HepG2 (cell line): ENCODE results near the gene SPAG9. TPM values are rescaled to one million over a fixed set of nuclear protein-coding genes. Genes with fewer than 3 reads are reported as not detected.

Experiments
- CENPT ChIP-seq: sonication (generic); formaldehyde crosslinking; IDR thresholded peaks from 2 replicates; pipeline ENCODE4 v1.8.0; 2022; ENCODE audit warnings: low read depth, mild to moderate bottlenecking, moderate library complexity, missing genetic modification reagents
- ELF1 ChIP-seq: sonication (generic); formaldehyde crosslinking; IDR thresholded peaks from 2 replicates; pipeline ENCODE4 v1.4.0; 2020; ENCODE audit warnings: missing genetic modification reagents
- FOXK1 ChIP-seq: sonication (generic); formaldehyde crosslinking; IDR thresholded peaks from 2 replicates; pipeline ENCODE4 v1.4.0; 2020; ENCODE audit warnings: low read depth, missing genetic modification reagents, borderline replicate concordance
- HDAC6 ChIP-seq: fragments of 200-600 bp; sonication (generic); IDR thresholded peaks from 2 replicates; pipeline ENCODE4 v1.7.0; 2017; ENCODE audit warnings: mild to moderate bottlenecking, antibody characterized with exemption, low read length, low read depth
- KLF11 ChIP-seq: IDR thresholded peaks from 2 replicates; pipeline ENCODE4 v1.6.1; 2016; ENCODE audit warnings: missing compliant biosample characterization
- MIER3 ChIP-seq: IDR thresholded peaks from 2 replicates; pipeline ENCODE4 v1.6.1; 2016; ENCODE audit warnings: missing compliant biosample characterization, borderline replicate concordance
- ONECUT2 ChIP-seq: sonication (generic); formaldehyde crosslinking; IDR thresholded peaks from 2 replicates; pipeline ENCODE4 v1.4.0; 2020; ENCODE audit warnings: missing genetic modification reagents
- SATB2 ChIP-seq: sonication (generic); formaldehyde crosslinking; IDR thresholded peaks from 2 replicates; pipeline ENCODE4 v1.5.0; 2020; ENCODE audit warnings: missing genetic modification reagents
- SOX6 ChIP-seq, 2 experiments: fragments of 450-650 bp in 1 of 2; sonication (generic) in 1 of 2; formaldehyde crosslinking in 1 of 2; IDR thresholded peaks; 2 replicates each; pipeline versions ENCODE4 v1.4.0 to v1.6.1; 2017 to 2020; ENCODE audit warnings: antibody characterized with exemption in 1 of 2, mild to moderate bottlenecking in 1 of 2, missing genetic modification reagents in 1 of 2
- ZBTB21 ChIP-seq: sonication (generic); formaldehyde crosslinking; IDR thresholded peaks from 2 replicates; pipeline ENCODE4 v1.4.0; 2020; ENCODE audit warnings: missing genetic modification reagents
- ZBTB7A ChIP-seq: sonication (generic); formaldehyde crosslinking; IDR thresholded peaks from 2 replicates; pipeline ENCODE4 v1.8.0; 2022; ENCODE audit warnings: mild to moderate bottlenecking, missing genetic modification reagents
- ZFP36L1 ChIP-seq: sonication (generic); formaldehyde crosslinking; IDR thresholded peaks from 2 replicates; pipeline ENCODE4 v1.8.0; 2022; ENCODE audit warnings: mild to moderate bottlenecking, missing genetic modification reagents, moderate library complexity
- ZNF136 ChIP-seq: sonication (generic); formaldehyde crosslinking; IDR thresholded peaks from 2 replicates; pipeline ENCODE4 v1.8.1; 2022; ENCODE audit warnings: low read depth, mild to moderate bottlenecking, moderate library complexity, missing genetic modification reagents
- ZNF451 ChIP-seq: sonication (generic); formaldehyde crosslinking; IDR thresholded peaks from 2 replicates; pipeline ENCODE4 v1.5.0; 2020; ENCODE audit warnings: mild to moderate bottlenecking, missing genetic modification reagents
- ZNF557 ChIP-seq: sonication (generic); formaldehyde crosslinking; IDR thresholded peaks from 2 replicates; pipeline ENCODE4 v1.4.0; 2020; ENCODE audit warnings: missing genetic modification reagents
- ZNF563 ChIP-seq: sonication (generic); formaldehyde crosslinking; IDR thresholded peaks from 2 replicates; pipeline ENCODE4 v1.8.0; 2022; ENCODE audit warnings: mild to moderate bottlenecking, moderate library complexity, missing genetic modification reagents
- polyA plus RNA-seq, 8 experiments: library from polyadenylated mRNA; depleted of rRNA in 3 of 8; stranded (reverse) in 7 of 8; unstranded in 1 of 8; fragments of >200 nt; fragmentation: Illumina TruSeq in 4 of 8; extraction: Trizol in 4 of 8; gene quantifications; 2 replicates each; pipeline versions ENCODE4 v1.2.1 to v1.2.3, GENCODE V29; 2011 to 2016; ENCODE audit warnings: low read depth in 4 of 8, missing spikeins in 1 of 8, mixed read lengths in 1 of 8; ENCODE audit not compliant: insufficient read depth in 1 of 8
- total RNA-seq, 5 experiments: library from RNA; depleted of rRNA; stranded (reverse); fragments of >200 nt; fragmentation: Illumina TruSeq; extraction: Trizol; gene quantifications; 2 replicates each; pipeline ENCODE4 v1.2.3, GENCODE V29; 2016; ENCODE audit warnings: low read depth in 1 of 5
- TF ChIP-seq, protein P1 (sequence below): sonication (generic); formaldehyde crosslinking; IDR thresholded peaks from 2 replicates; pipeline ENCODE4 v1.4.0; 2020; ENCODE audit warnings: missing genetic modification reagents
- TF ChIP-seq, protein P2 (sequence below): sonication (generic); formaldehyde crosslinking; IDR thresholded peaks from 2 replicates; pipeline ENCODE4 v1.8.0; 2023; ENCODE audit warnings: mild to moderate bottlenecking, missing genetic modification reagents
- TF ChIP-seq, protein P3 (sequence below): sonication (generic); formaldehyde crosslinking; conservative IDR thresholded peaks from 2 replicates; pipeline ENCODE4 v1.4.0; 2020; ENCODE audit warnings: missing genetic modification reagents
- TF ChIP-seq, protein P4 (sequence below): sonication (generic); formaldehyde crosslinking; IDR thresholded peaks from 2 replicates; pipeline ENCODE4 v1.4.0; 2020; ENCODE audit warnings: missing genetic modification reagents
- TF ChIP-seq, protein P5 (sequence below): sonication (generic); formaldehyde crosslinking; IDR thresholded peaks from 2 replicates; pipeline ENCODE4 v1.8.0; 2022; ENCODE audit warnings: mild to moderate bottlenecking, missing genetic modification reagents, moderate library complexity
- TF ChIP-seq, protein P6 (sequence below): sonication (generic); formaldehyde crosslinking; IDR thresholded peaks from 2 replicates; pipeline ENCODE4 v1.8.1; 2023; ENCODE audit warnings: missing genetic modification reagents, inconsistent platforms, borderline replicate concordance

SPAG9 gene
- total and polyA plus RNA-seq, 2 of the 13 experiments (the other 11 are each of a cell fraction or from before 2014, with no cell fraction given), result 43.2 to 78.6 TPM

DNA sequence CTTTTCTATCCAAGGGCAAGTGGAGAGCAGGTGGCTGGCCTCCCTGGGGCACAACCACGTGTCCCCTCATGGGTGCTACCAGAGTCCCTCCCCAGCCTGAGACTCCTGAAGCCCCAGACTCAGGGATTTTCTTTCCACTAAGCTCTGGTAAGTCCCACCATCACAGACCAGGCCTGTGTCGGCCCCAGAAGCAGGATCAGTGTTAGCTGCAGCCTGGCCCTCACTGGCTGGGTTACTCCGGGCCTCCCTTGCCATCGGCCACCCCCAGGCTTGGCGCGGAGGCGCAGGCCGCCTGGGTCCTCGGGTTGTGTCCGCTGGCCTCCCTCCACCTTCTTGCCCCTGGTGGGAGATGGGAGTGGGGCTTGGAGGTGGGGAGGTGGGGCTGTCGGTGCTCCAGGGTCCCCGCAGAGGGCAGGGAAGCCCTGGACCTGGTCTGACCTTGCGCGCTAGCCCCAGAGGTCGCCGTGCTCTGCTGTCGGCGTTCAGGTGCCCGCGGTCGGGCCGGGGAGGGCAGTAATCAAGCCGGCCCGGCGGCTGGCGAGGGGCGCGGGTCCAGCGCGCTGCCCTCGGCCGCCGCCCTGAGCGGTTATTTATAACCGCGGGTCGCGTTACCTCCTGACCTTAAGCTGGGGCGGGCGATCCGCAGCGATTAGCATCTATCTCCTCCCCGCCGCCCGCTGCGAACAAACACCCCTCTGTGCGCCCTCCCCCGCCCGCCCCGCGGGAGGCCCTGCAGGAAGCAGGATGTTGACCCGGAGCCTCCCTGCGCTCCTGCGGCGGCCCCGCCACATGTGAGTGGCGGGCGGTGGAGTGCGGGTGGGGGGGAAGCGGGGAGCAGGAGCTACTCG lies 176.4 kb downstream of the SPAG9 start (continued):
- TF ChIP-seq ZNF451 (peak; percentile 99), ZFP36L1 (CRISPR knock-in tag) (peak; percentile 90), MIER3 (CRISPR knock-in tag) (peak; percentile 94; the same call in 1 of the 2 replicates), SATB2 (CRISPR knock-in tag) (peak; percentile 76), ZNF136 (CRISPR knock-in tag) (no peak; the same call in none of the 2 replicates), ZNF557 (peak; percentile 98), ZNF563 (CRISPR knock-in tag) (peak; percentile 87; the same call in 1 of the 2 replicates), SOX6 (IDR thresholded peaks at IDR 0.05) (no peak), SOX6 (CRISPR knock-in tag; IDR thresholded peaks at IDR 0.05) (peak; percentile 93), HDAC6 (no peak), ONECUT2 (CRISPR knock-in tag) (no peak), CENPT (peak; percentile 69; the same call in 1 of the 2 replicates), FOXK1 (peak; percentile 91), KLF11 (CRISPR knock-in tag) (peak; percentile 72; the same call in 1 of the 2 replicates), ZBTB7A (CRISPR knock-in tag) (no peak; the same call in none of the 2 replicates), ELF1 (CRISPR knock-in tag) (peak; percentile 83), ZBTB21 (CRISPR knock-in tag) (no peak)
- TF ChIP-seq, protein P1, sequence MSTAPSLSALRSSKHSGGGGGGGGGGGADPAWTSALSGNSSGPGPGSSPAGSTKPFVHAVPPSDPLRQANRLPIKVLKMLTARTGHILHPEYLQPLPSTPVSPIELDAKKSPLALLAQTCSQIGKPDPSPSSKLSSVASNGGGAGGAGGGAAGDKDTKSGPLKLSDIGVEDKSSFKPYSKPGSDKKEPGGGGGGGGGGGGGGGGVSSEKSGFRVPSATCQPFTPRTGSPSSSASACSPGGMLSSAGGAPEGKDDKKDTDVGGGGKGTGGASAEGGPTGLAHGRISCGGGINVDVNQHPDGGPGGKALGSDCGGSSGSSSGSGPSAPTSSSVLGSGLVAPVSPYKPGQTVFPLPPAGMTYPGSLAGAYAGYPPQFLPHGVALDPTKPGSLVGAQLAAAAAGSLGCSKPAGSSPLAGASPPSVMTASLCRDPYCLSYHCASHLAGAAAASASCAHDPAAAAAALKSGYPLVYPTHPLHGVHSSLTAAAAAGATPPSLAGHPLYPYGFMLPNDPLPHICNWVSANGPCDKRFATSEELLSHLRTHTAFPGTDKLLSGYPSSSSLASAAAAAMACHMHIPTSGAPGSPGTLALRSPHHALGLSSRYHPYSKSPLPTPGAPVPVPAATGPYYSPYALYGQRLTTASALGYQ, result peak; percentile 98
- TF ChIP-seq, protein P2, sequence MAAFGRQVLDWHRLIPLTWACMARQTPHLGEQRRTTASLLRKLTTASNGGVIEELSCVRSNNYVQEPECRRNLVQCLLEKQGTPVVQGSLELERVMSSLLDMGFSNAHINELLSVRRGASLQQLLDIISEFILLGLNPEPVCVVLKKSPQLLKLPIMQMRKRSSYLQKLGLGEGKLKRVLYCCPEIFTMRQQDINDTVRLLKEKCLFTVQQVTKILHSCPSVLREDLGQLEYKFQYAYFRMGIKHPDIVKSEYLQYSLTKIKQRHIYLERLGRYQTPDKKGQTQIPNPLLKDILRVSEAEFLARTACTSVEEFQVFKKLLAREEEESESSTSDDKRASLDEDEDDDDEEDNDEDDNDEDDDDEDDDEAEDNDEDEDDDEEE (CRISPR knock-in tag), result peak; percentile 39; the same call in 1 of the 2 replicates
- TF ChIP-seq, protein P3, sequence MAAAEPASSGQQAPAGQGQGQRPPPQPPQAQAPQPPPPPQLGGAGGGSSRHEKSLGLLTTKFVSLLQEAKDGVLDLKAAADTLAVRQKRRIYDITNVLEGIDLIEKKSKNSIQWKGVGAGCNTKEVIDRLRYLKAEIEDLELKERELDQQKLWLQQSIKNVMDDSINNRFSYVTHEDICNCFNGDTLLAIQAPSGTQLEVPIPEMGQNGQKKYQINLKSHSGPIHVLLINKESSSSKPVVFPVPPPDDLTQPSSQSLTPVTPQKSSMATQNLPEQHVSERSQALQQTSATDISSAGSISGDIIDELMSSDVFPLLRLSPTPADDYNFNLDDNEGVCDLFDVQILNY (CRISPR knock-in tag), result peak; percentile 67; the same call in 1 of the 2 replicates
- TF ChIP-seq, protein P4, sequence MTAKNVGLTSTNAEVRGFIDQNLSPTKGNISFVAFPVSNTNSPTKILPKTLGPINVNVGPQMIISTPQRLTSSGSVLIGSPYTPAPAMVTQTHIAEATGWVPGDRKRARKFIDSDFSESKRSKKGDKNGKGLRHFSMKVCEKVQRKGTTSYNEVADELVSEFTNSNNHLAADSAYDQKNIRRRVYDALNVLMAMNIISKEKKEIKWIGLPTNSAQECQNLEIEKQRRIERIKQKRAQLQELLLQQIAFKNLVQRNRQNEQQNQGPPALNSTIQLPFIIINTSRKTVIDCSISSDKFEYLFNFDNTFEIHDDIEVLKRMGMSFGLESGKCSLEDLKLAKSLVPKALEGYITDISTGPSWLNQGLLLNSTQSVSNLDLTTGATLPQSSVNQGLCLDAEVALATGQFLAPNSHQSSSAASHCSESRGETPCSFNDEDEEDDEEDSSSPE (CRISPR knock-in tag), result peak; percentile 88
- TF ChIP-seq, protein P5, sequence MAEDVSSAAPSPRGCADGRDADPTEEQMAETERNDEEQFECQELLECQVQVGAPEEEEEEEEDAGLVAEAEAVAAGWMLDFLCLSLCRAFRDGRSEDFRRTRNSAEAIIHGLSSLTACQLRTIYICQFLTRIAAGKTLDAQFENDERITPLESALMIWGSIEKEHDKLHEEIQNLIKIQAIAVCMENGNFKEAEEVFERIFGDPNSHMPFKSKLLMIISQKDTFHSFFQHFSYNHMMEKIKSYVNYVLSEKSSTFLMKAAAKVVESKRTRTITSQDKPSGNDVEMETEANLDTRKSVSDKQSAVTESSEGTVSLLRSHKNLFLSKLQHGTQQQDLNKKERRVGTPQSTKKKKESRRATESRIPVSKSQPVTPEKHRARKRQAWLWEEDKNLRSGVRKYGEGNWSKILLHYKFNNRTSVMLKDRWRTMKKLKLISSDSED (CRISPR knock-in tag), result no peak
- TF ChIP-seq, protein P6, sequence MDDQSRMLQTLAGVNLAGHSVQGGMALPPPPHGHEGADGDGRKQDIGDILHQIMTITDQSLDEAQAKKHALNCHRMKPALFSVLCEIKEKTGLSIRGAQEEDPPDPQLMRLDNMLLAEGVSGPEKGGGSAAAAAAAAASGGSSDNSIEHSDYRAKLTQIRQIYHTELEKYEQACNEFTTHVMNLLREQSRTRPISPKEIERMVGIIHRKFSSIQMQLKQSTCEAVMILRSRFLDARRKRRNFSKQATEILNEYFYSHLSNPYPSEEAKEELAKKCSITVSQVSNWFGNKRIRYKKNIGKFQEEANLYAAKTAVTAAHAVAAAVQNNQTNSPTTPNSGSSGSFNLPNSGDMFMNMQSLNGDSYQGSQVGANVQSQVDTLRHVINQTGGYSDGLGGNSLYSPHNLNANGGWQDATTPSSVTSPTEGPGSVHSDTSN (CRISPR knock-in tag), result no peak
